ENCODE data around the gene LDLRAD3. TPM values are rescaled to one million over a fixed set of nuclear protein-coding genes. Genes with fewer than 3 reads are reported as not detected.

Gene LDLRAD3
- total RNA-seq, 1 donor: 10.5 TPM

GRCh38 chr11:36218283-36218921 is 274.5 kb downstream of the LDLRAD3 start:
- no peaks in the 10 kb centered on the region for H3K36me3 ChIP-seq (ENCODE audit: insufficient read depth, low read length)
- DNase-seq (ENCODE audit: insufficient read length, low spot score, missing footprints): no peak
- TF ChIP-seq CTCF (IDR thresholded peaks at IDR 0.05; ENCODE audit: extremely low read depth, low read depth, low read length): no peak
- no peaks in the 10 kb centered on the region for H3K79me2 ChIP-seq (ENCODE audit: insufficient read depth, low read length)
- no peak overlapping the region for H3K4me3 ChIP-seq (ENCODE audit: insufficient read depth, low read length)
- H3K9me3 ChIP-seq (ENCODE audit: low read depth, low read length): no peaks in the 10 kb centered on the region
- H4K20me1 ChIP-seq (ENCODE audit: insufficient read depth, low read length): no peaks in the 10 kb centered on the region
- no peaks in the 10 kb centered on the region for H3K4me1 ChIP-seq (ENCODE audit: insufficient read depth, low read length)
- no peak overlapping the region for H2AFZ ChIP-seq (ENCODE audit: low read length)
- H3K27ac ChIP-seq (ENCODE audit: low read depth, low read length): no peak overlapping the region
- H3K27me3 ChIP-seq (ENCODE audit: insufficient read depth, low read length): no peaks in the 10 kb centered on the region
- H3K4me2 ChIP-seq (ENCODE audit: insufficient read depth, low read length): no peak overlapping the region

GRCh38 chr11:36219996-36220395 is 276.1 kb downstream of the LDLRAD3 start:
- no peaks in the 10 kb centered on the region for H3K36me3 ChIP-seq (ENCODE audit: insufficient read depth, low read length)
- H3K4me1 ChIP-seq (ENCODE audit: insufficient read depth, low read length): no peaks in the 10 kb centered on the region
- no peaks in the 10 kb centered on the region for H4K20me1 ChIP-seq (ENCODE audit: insufficient read depth, low read length)
- H3K4me2 ChIP-seq (ENCODE audit: insufficient read depth, low read length): no peak overlapping the region
- no peak for TF ChIP-seq CTCF (IDR thresholded peaks at IDR 0.05; ENCODE audit: extremely low read depth, low read depth, low read length)
- H3K9me3 ChIP-seq (ENCODE audit: low read depth, low read length): no peaks in the 10 kb centered on the region
- H3K27ac ChIP-seq (ENCODE audit: low read depth, low read length): no peak overlapping the region
- H3K27me3 ChIP-seq (ENCODE audit: insufficient read depth, low read length): no peaks in the 10 kb centered on the region
- no peak for DNase-seq (ENCODE audit: insufficient read length, low spot score, missing footprints)
- no peak overlapping the region for H2AFZ ChIP-seq (ENCODE audit: low read length)
- H3K4me3 ChIP-seq (ENCODE audit: insufficient read depth, low read length): no peak overlapping the region
- no peaks in the 10 kb centered on the region for H3K79me2 ChIP-seq (ENCODE audit: insufficient read depth, low read length)

GRCh38 chr11:36222831-36223635 is 279.2 kb downstream of the LDLRAD3 start:
- Histone ChIP-seq H3K36me3 (ENCODE audit: insufficient read depth, low read length) (no peaks in the 10 kb centered on the region), H3K9me3 (ENCODE audit: low read depth, low read length) (no peaks in the 10 kb centered on the region), H3K27ac (ENCODE audit: low read depth, low read length) (no peak overlapping the region), H4K20me1 (ENCODE audit: insufficient read depth, low read length) (no peaks in the 10 kb centered on the region), H3K79me2 (ENCODE audit: insufficient read depth, low read length) (no peaks in the 10 kb centered on the region), H3K4me2 (ENCODE audit: insufficient read depth, low read length) (no peak overlapping the region), H3K27me3 (ENCODE audit: insufficient read depth, low read length) (no peaks in the 10 kb centered on the region), H3K4me3 (ENCODE audit: insufficient read depth, low read length) (no peak overlapping the region), H3K4me1 (ENCODE audit: insufficient read depth, low read length) (no peaks in the 10 kb centered on the region), H2AFZ (ENCODE audit: low read length) (no peak overlapping the region)
- TF ChIP-seq CTCF (IDR thresholded peaks at IDR 0.05; ENCODE audit: extremely low read depth, low read depth, low read length): no peak
- DNase-seq (ENCODE audit: insufficient read length, low spot score, missing footprints): no peak

GRCh38 chr11:36224209-36224882 is 280.5 kb downstream of the LDLRAD3 start:
- Histone ChIP-seq H4K20me1 (ENCODE audit: insufficient read depth, low read length) (no peaks in the 10 kb centered on the region), H3K36me3 (ENCODE audit: insufficient read depth, low read length) (no peaks in the 10 kb centered on the region), H3K27me3 (ENCODE audit: insufficient read depth, low read length) (no peaks in the 10 kb centered on the region), H3K4me2 (ENCODE audit: insufficient read depth, low read length) (no peak overlapping the region), H3K4me1 (ENCODE audit: insufficient read depth, low read length) (peaks cover 5% of the 10 kb centered on the region), H3K79me2 (ENCODE audit: insufficient read depth, low read length) (no peaks in the 10 kb centered on the region), H2AFZ (ENCODE audit: low read length) (no peak overlapping the region), H3K9me3 (ENCODE audit: low read depth, low read length) (no peaks in the 10 kb centered on the region), H3K27ac (ENCODE audit: low read depth, low read length) (no peak overlapping the region), H3K4me3 (ENCODE audit: insufficient read depth, low read length) (no peak overlapping the region)
- no peak for DNase-seq (ENCODE audit: insufficient read length, low spot score, missing footprints)
- no peak for TF ChIP-seq CTCF (IDR thresholded peaks at IDR 0.05; ENCODE audit: extremely low read depth, low read depth, low read length)

Measured in osteoblast (primary cell).